Liver (tissue), 9 donors: Measurements from ENCODE around the gene TMEM233. TPM values are rescaled to one million over a fixed set of nuclear protein-coding genes. Genes with fewer than 3 reads are reported as not detected.

ENCODE experiments used
- DNase-seq: peaks from one replicate; pipeline ENCODE4 v3.0.0-alpha.2; 2017; ENCODE audit warnings: low spot score
- H3K27ac ChIP-seq, 2 donors: one replicate each; pipeline ENCODE4 v1.7.0; 2013; ENCODE audit warnings: inconsistent platforms in 2 of 2, low read length in 2 of 2, control low read depth in 1 of 2, low read depth in 1 of 2, mild to moderate bottlenecking in 1 of 2
- H3K27me3 ChIP-seq, 4 donors: one replicate each; pipeline versions ENCODE4 v1.6.1 to v1.7.0; 2013; ENCODE audit warnings: low read length in 3 of 4, inconsistent platforms in 1 of 4, mild to moderate bottlenecking in 1 of 4, moderate library complexity in 1 of 4; ENCODE audit not compliant: control insufficient read depth in 4 of 4, insufficient read depth in 4 of 4
- H3K36me3 ChIP-seq, 4 donors: one replicate each; pipeline versions ENCODE4 v1.6.1 to v1.7.0; 2013; ENCODE audit warnings: low read length in 3 of 4, mild to moderate bottlenecking in 3 of 4, low read depth in 1 of 4, moderate library complexity in 1 of 4; ENCODE audit not compliant: control insufficient read depth in 4 of 4, insufficient read depth in 3 of 4
- H3K4me1 ChIP-seq, 4 donors: one replicate each; pipeline versions ENCODE4 v1.6.1 to v1.7.0; 2013; ENCODE audit warnings: low read length in 3 of 4, mild to moderate bottlenecking in 3 of 4, moderate library complexity in 1 of 4; ENCODE audit not compliant: control insufficient read depth in 4 of 4, insufficient read depth in 4 of 4
- H3K4me3 ChIP-seq, 3 donors: one replicate each; pipeline versions ENCODE4 v1.6.1 to v1.7.0; 2013; ENCODE audit warnings: low read length in 3 of 3, control low read depth in 1 of 3, low read depth in 1 of 3, mild to moderate bottlenecking in 1 of 3
- H3K9ac ChIP-seq, 2 donors: one replicate each; pipeline ENCODE4 v1.7.0; 2013; ENCODE audit warnings: low read length in 2 of 2, mild to moderate bottlenecking in 2 of 2, moderate library complexity in 2 of 2, control low read depth in 1 of 2, low read depth in 1 of 2
- H3K9me3 ChIP-seq, 4 donors: one replicate each; pipeline versions ENCODE4 v1.6.1 to v1.7.0; 2013; ENCODE audit warnings: low read length in 3 of 4; ENCODE audit not compliant: control insufficient read depth in 4 of 4
- CTCF ChIP-seq: fragments of 150-350 bp; IDR thresholded peaks from 2 replicates; pipeline ENCODE4 v1.5.1; 2017; ENCODE audit warnings: improper control_type of control experiment, low read depth, low read length; ENCODE audit not compliant: missing input control
- EGR1 ChIP-seq, 2 donors: IDR thresholded peaks; 2 replicates each; pipeline ENCODE4 v1.6.1; 2016 to 2018; ENCODE audit warnings: antibody characterized with exemption in 2 of 2, low read depth in 2 of 2
- FOXA2 ChIP-seq: IDR thresholded peaks from 2 replicates; pipeline ENCODE4 v1.6.1; 2016; ENCODE audit warnings: antibody characterized with exemption
- GABPA ChIP-seq, 2 donors: IDR thresholded peaks in 1 of 2; conservative IDR thresholded peaks in 1 of 2; 2 replicates each; pipeline ENCODE4 v1.6.1; 2016; ENCODE audit warnings: antibody characterized with exemption in 2 of 2, mild to moderate bottlenecking in 1 of 2, moderate library complexity in 1 of 2
- HNF4A ChIP-seq, 2 donors: conservative IDR thresholded peaks; 2 replicates each; pipeline ENCODE4 v1.6.1; 2016; ENCODE audit warnings: antibody characterized with exemption in 2 of 2, mild to moderate bottlenecking in 2 of 2
- HNF4G ChIP-seq: IDR thresholded peaks from 2 replicates; pipeline ENCODE4 v1.6.1; 2016; ENCODE audit warnings: antibody characterized with exemption
- NR2F2 ChIP-seq: IDR thresholded peaks from 2 replicates; pipeline ENCODE4 v1.6.1; 2016; ENCODE audit warnings: antibody characterized with exemption
- RAD21 ChIP-seq, 2 donors: IDR thresholded peaks; 2 replicates each; pipeline ENCODE4 v1.6.1; 2016; ENCODE audit warnings: antibody characterized with exemption in 2 of 2, mild to moderate bottlenecking in 2 of 2
- RXRA ChIP-seq, 2 donors: IDR thresholded peaks; 2 replicates each; pipeline ENCODE4 v1.6.1; 2017 to 2018; ENCODE audit warnings: antibody characterized with exemption in 2 of 2, mild to moderate bottlenecking in 1 of 2
- SP1 ChIP-seq: IDR thresholded peaks from 2 replicates; pipeline ENCODE4 v1.6.1; 2018; ENCODE audit warnings: antibody characterized with exemption, mild to moderate bottlenecking
- TAF1 ChIP-seq: conservative IDR thresholded peaks from 2 replicates; pipeline ENCODE4 v1.6.1; 2016; ENCODE audit warnings: antibody characterized with exemption, mild to moderate bottlenecking
- YY1 ChIP-seq: IDR thresholded peaks from 2 replicates; pipeline ENCODE4 v1.6.1; 2016; ENCODE audit warnings: antibody characterized with exemption, mild to moderate bottlenecking
- ZBTB33 ChIP-seq: IDR thresholded peaks from 2 replicates; pipeline ENCODE4 v1.6.1; 2016; ENCODE audit warnings: antibody characterized with exemption
- WGBS: extraction: QIAGEN DNeasy Blood & Tissue Kit; methylation state at CpG from one replicate; pipeline ENCODE4 v1.1.7; 2013; 5-methylcytosine and 5-hydroxymethylcytosine counted together
- polyA plus RNA-seq, 2 donors: library from polyadenylated mRNA; stranded (reverse) in 1 of 2; unstranded in 1 of 2; fragments of 200-250 nt in 1 of 2; fragments of >200 nt in 1 of 2; fragmentation: Nextera tagmentation in 1 of 2; extraction: Ambion mirVana in 1 of 2; gene quantifications; one replicate each; pipeline versions ENCODE4 v1.2.1 to v1.2.3, GENCODE V29; 2013 to 2015
- total RNA-seq, 2 donors: library from RNA; depleted of rRNA; stranded (reverse); fragments of >200 nt; gene quantifications; one replicate each; pipeline ENCODE4 v1.2.3, GENCODE V29; 2014
- TF ChIP-seq, protein P1 (sequence below): IDR thresholded peaks from 2 replicates; pipeline ENCODE4 v1.6.1; 2016; ENCODE audit warnings: antibody characterized with exemption
- TF ChIP-seq, protein P2 (sequence below): IDR thresholded peaks from 2 replicates; pipeline ENCODE4 v1.6.1; 2016; ENCODE audit warnings: antibody characterized with exemption, mild to moderate bottlenecking
- TF ChIP-seq, protein P3 (sequence below): IDR thresholded peaks from 2 replicates; pipeline ENCODE4 v1.6.1; 2016; ENCODE audit warnings: antibody characterized with exemption
- donor health status: healthy.
- donor health status: healthy.
- donor health status: healthy.
- donor health status: healthy.
- donor health status: healthy.

The TMEM233 gene
- total and polyA plus RNA-seq, 4 donors: 0.05 to 0.17 (median 0.09) TPM

- no peak overlapping the region for H3K27ac ChIP-seq
- TF ChIP-seq, protein P1, sequence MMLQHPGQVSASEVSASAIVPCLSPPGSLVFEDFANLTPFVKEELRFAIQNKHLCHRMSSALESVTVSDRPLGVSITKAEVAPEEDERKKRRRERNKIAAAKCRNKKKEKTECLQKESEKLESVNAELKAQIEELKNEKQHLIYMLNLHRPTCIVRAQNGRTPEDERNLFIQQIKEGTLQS: no peak
- TF ChIP-seq NR2F2: no peak
- no peak for TF ChIP-seq SP1
- TF ChIP-seq HNF4G: no peak
- TF ChIP-seq RXRA (IDR thresholded peaks at IDR 0.05): no peak
- TF ChIP-seq, protein P2, sequence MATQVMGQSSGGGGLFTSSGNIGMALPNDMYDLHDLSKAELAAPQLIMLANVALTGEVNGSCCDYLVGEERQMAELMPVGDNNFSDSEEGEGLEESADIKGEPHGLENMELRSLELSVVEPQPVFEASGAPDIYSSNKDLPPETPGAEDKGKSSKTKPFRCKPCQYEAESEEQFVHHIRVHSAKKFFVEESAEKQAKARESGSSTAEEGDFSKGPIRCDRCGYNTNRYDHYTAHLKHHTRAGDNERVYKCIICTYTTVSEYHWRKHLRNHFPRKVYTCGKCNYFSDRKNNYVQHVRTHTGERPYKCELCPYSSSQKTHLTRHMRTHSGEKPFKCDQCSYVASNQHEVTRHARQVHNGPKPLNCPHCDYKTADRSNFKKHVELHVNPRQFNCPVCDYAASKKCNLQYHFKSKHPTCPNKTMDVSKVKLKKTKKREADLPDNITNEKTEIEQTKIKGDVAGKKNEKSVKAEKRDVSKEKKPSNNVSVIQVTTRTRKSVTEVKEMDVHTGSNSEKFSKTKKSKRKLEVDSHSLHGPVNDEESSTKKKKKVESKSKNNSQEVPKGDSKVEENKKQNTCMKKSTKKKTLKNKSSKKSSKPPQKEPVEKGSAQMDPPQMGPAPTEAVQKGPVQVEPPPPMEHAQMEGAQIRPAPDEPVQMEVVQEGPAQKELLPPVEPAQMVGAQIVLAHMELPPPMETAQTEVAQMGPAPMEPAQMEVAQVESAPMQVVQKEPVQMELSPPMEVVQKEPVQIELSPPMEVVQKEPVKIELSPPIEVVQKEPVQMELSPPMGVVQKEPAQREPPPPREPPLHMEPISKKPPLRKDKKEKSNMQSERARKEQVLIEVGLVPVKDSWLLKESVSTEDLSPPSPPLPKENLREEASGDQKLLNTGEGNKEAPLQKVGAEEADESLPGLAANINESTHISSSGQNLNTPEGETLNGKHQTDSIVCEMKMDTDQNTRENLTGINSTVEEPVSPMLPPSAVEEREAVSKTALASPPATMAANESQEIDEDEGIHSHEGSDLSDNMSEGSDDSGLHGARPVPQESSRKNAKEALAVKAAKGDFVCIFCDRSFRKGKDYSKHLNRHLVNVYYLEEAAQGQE: no peak
- no peak for TF ChIP-seq CTCF
- no peak for TF ChIP-seq YY1
- no peak for DNase-seq
- H3K4me1 ChIP-seq: no peaks in the 10 kb centered on the region
- 13% methylated on average over 1 of the region's 1 CpG for WGBS
- no peaks in the 10 kb centered on the region for H3K36me3 ChIP-seq
- H3K9me3 ChIP-seq: no peaks in the 10 kb centered on the region
- H3K9ac ChIP-seq: no peak overlapping the region
- no peak overlapping the region for H3K4me3 ChIP-seq
- peaks cover 0 to 7% (median 0%) of the 10 kb centered on the region in 4 donors for H3K27me3 ChIP-seq
These were observed 46.6 kb upstream of the TMEM233 start for GRCh38 chr12:119547001-119547400.

DNA sequence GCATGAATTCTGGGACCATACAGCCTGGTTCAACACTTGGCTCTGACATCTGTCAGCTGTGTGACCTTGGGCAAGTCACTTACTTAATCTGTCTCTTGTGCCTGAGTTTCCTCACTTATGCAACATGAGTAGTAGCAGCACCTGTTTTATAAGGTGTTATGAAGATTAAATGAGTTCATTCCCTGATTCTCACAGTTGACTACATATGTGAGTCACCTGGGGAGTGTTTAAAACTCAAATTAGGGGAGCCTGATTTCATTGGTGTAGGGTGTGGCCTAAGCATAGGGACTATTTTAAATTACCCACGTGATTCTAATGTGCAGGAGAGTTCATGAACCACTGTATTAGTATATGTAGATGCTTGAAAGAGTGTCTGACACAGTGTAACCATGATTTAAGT, 36.7 kb upstream of the TMEM233 start:
- Histone ChIP-seq H3K4me1 (no peaks in the 10 kb centered on the region), H3K27ac (no peak overlapping the region), H3K9ac (no peak overlapping the region), H3K27me3 (no peaks in the 10 kb centered on the region), H3K36me3 (no peaks in the 10 kb centered on the region), H3K9me3 (no peaks in the 10 kb centered on the region), H3K4me3 (no peak overlapping the region)
- 32% methylated on average over 1 of the region's 1 CpG for WGBS
- TF ChIP-seq TAF1 (no peak), GABPA (IDR thresholded peaks at IDR 0.05 in 1 of 2, conservative IDR thresholded peaks at IDR 0.05 in 1 of 2) (no peak), SP1 (no peak), CTCF (no peak), HNF4A (conservative IDR thresholded peaks at IDR 0.05) (no peak), FOXA2 (no peak), RAD21 (IDR thresholded peaks at IDR 0.05) (no peak), ZBTB33 (no peak), NR2F2 (no peak), EGR1 (IDR thresholded peaks at IDR 0.05; ENCODE audit: low read depth in 2 of 2) (no peak), YY1 (no peak)
- TF ChIP-seq, protein P3, sequence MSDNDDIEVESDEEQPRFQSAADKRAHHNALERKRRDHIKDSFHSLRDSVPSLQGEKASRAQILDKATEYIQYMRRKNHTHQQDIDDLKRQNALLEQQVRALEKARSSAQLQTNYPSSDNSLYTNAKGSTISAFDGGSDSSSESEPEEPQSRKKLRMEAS: no peak
- TF ChIP-seq, protein P2: no peak
- no peak for DNase-seq
